WERI-Rb-1 (cell line): ENCODE data around the gene CD48.

ENCODE experiments used
- DNase-seq: peaks from one replicate; pipeline ENCODE4 v3.0.0-alpha.2; 2020
- H3K27ac ChIP-seq: fragments of 250-450 bp; sonication (Bioruptor Pico); 2 replicates; pipeline ENCODE4 v1.5.1; 2020; ENCODE audit warnings: mild to moderate bottlenecking, moderate library complexity
- H3K27me3 ChIP-seq: fragments of 250-450 bp; sonication (Bioruptor Pico); 2 replicates; pipeline ENCODE4 v1.5.1; 2021; ENCODE audit warnings: mild to moderate bottlenecking, low read depth, moderate library complexity; ENCODE audit not compliant: insufficient read depth, severe bottlenecking
- H3K36me3 ChIP-seq: fragments of 250-450 bp; sonication (Bioruptor Pico); 2 replicates; pipeline ENCODE4 v1.5.1; 2020; ENCODE audit warnings: mild to moderate bottlenecking, moderate library complexity
- H3K4me3 ChIP-seq: 2 replicates; pipeline ENCODE4 v1.5.1; 2011; ENCODE audit warnings: low read depth, mild to moderate bottlenecking, control low read depth, low read length
- H3K9me3 ChIP-seq: fragments of 250-450 bp; sonication (Bioruptor Pico); 2 replicates; pipeline ENCODE4 v1.5.1; 2021; ENCODE audit warnings: mild to moderate bottlenecking, moderate library complexity; ENCODE audit not compliant: severe bottlenecking
- CTCF ChIP-seq: IDR thresholded peaks from 2 replicates; pipeline ENCODE4 v1.5.1; 2011; ENCODE audit warnings: low read depth, mild to moderate bottlenecking, control low read depth, inconsistent platforms, low read length

Gene CD48

GRCh38 chr1:160644399-160644798, 67.2 kb downstream of the CD48 start:
- DNase-seq, result no peak
- Histone ChIP-seq H3K27me3 (peaks cover 95% of the 10 kb centered on the region), H3K36me3 (no peaks in the 10 kb centered on the region), H3K9me3 (peaks cover 3% of the 10 kb centered on the region), H3K4me3 (no peak overlapping the region), H3K27ac (no peak overlapping the region)
- no peak for TF ChIP-seq CTCF

GRCh38 chr1:160643138-160643537, 68.5 kb downstream of the CD48 start:
- peaks cover 95% of the 10 kb centered on the region for H3K27me3 ChIP-seq
- no peak for TF ChIP-seq CTCF
- no peak overlapping the region for H3K4me3 ChIP-seq
- H3K9me3 ChIP-seq, result no peaks in the 10 kb centered on the region
- no peak for DNase-seq
- H3K27ac ChIP-seq, result no peak overlapping the region
- no peaks in the 10 kb centered on the region for H3K36me3 ChIP-seq

- no peak for DNase-seq
- no peak for TF ChIP-seq CTCF
- H3K9me3 ChIP-seq, result no peaks in the 10 kb centered on the region
- no peaks in the 10 kb centered on the region for H3K36me3 ChIP-seq
- H3K27me3 ChIP-seq, result peaks cover 97% of the 10 kb centered on the region
- no peak overlapping the region for H3K4me3 ChIP-seq
- H3K27ac ChIP-seq, result no peak overlapping the region
Observed at GRCh38 chr1:160642281-160642644, 69.4 kb downstream of the CD48 start.

- H3K36me3 ChIP-seq, result no peaks in the 10 kb centered on the region
- no peak for TF ChIP-seq CTCF
- no peak for DNase-seq
- no peak overlapping the region for H3K27ac ChIP-seq
- peaks cover 97% of the 10 kb centered on the region for H3K27me3 ChIP-seq
- H3K9me3 ChIP-seq, result no peaks in the 10 kb centered on the region
- no peak overlapping the region for H3K4me3 ChIP-seq
Observed at GRCh38 chr1:160641323-160642280, 70.0 kb downstream of the CD48 start.

- no peaks in the 10 kb centered on the region for H3K36me3 ChIP-seq
- no peak overlapping the region for H3K4me3 ChIP-seq
- H3K27me3 ChIP-seq, result peaks cover 97% of the 10 kb centered on the region
- no peak overlapping the region for H3K27ac ChIP-seq
- H3K9me3 ChIP-seq, result no peaks in the 10 kb centered on the region
- no peak for TF ChIP-seq CTCF
- no peak for DNase-seq
Observed at GRCh38 chr1:160640359-160641123, 71.1 kb downstream of the CD48 start.
